GM21423 (cell line): ENCODE results near the gene TFEB.

Experiments
- ATAC-seq: cut with Tn5 transposase; IDR thresholded peaks from one replicate; pipeline ENCODE4 v1.9.1; 2021; ENCODE audit warnings: mild to moderate bottlenecking, moderate library complexity; ENCODE audit not compliant: unreplicated experiment

Gene TFEB

GRCh38 chr6:41735427-41736185 is at the start of gene TFEB:
TSS of gene TFEB (minus strand) at chr6:41735608. CDS start at chr6:41691213, 44,395 bp downstream.
- ATAC-seq = peak; percentile 49

GRCh38 chr6:41784581-41785171 is 49.3 kb upstream of the TFEB start:
- ATAC-seq = no peak

GRCh38 chr6:41783106-41783780 is 47.8 kb upstream of the TFEB start:
- ATAC-seq = no peak

GRCh38 chr6:41781366-41781730 is 45.9 kb upstream of the TFEB start:
- no peak for ATAC-seq

GRCh38 chr6:41780551-41781365 is 45.4 kb upstream of the TFEB start, which contains the start of gene PRICKLE4:
TSS of gene PRICKLE4 (plus strand) at chr6:41780782. CDS start at chr6:41783474, 2,692 bp downstream.
- no peak for ATAC-seq

- peak; percentile 92 for ATAC-seq
Measured at GRCh38 chr6:41779788-41780550, 44.6 kb upstream of the TFEB start, which contains the start of gene FRS3. TSS of gene FRS3 (minus strand) at chr6:41779900. CDS start at chr6:41776987, 2,913 bp downstream.

- ATAC-seq = no peak
Measured at GRCh38 chr6:41779336-41779735, 43.9 kb upstream of the TFEB start.

- no peak for ATAC-seq
Measured at GRCh38 chr6:41778895-41779294, 43.5 kb upstream of the TFEB start.

- no peak for ATAC-seq
Measured at GRCh38 chr6:41777551-41778285, 42.3 kb upstream of the TFEB start.

- ATAC-seq = no peak
Measured at GRCh38 chr6:41775293-41775882, 40.0 kb upstream of the TFEB start.

- ATAC-seq = no peak
Measured at GRCh38 chr6:41774841-41775240, 39.4 kb upstream of the TFEB start.

- no peak for ATAC-seq
Measured at GRCh38 chr6:41771058-41771983, 35.9 kb upstream of the TFEB start.

GRCh38 chr6:41770381-41771057 is 35.1 kb upstream of the TFEB start:
- no peak for ATAC-seq

GRCh38 chr6:41769376-41769775 is 34.0 kb upstream of the TFEB start:
- ATAC-seq = no peak

- no peak for ATAC-seq
Measured at GRCh38 chr6:41768545-41769308, 33.3 kb upstream of the TFEB start.

- no peak for ATAC-seq
Measured at GRCh38 chr6:41767112-41767833, 31.9 kb upstream of the TFEB start.
